Pancreas (tissue), 10 donors: ENCODE data around the gene OR8K5. TPM values are rescaled to one million over a fixed set of nuclear protein-coding genes. Genes with fewer than 3 reads are reported as not detected.

Experiments used
- ATAC-seq, 4 donors: fragments of 200-7000 bp; cut with Tn5 transposase; one replicate each; pipeline versions ENCODE4 v1.8.0 to v1.9.1; 2020; ENCODE audit warnings: mild to moderate bottlenecking in 4 of 4, moderate library complexity in 4 of 4
- DNase-seq, 6 donors: peaks; one replicate each; pipeline ENCODE4 v3.0.0-alpha.2; 2020
- FAIRE-seq: peaks from 2 replicates; lab custom pipeline; 2012; peaks lifted over from hg19 to GRCh38; lab: Jason Lieb, UNC
- H3K27ac ChIP-seq, 4 donors: fragments of 200-600 bp; sonication (generic); 1 replicate in 3 of 4; 2 replicates in 1 of 4; pipeline versions ENCODE4 v1.5.0 to v1.8.0; 2020
- H3K27me3 ChIP-seq, 4 donors: fragments of 200-600 bp; one replicate each; pipeline ENCODE4 v1.8.0; 2021
- H3K36me3 ChIP-seq, 3 donors: fragments of 200-600 bp; sonication (generic) in 1 of 3; one replicate each; pipeline versions ENCODE4 v1.5.0 to v1.8.0; 2020 to 2021
- H3K4me1 ChIP-seq, 3 donors: fragments of 200-600 bp; one replicate each; pipeline ENCODE4 v1.8.0; 2021
- H3K4me3 ChIP-seq, 4 donors: fragments of 200-600 bp; sonication (generic) in 2 of 4; one replicate each; pipeline versions ENCODE4 v1.5.0 to v1.8.0; 2020 to 2021
- H3K9me3 ChIP-seq, 4 donors: fragments of 200-600 bp; one replicate each; pipeline ENCODE4 v1.8.0; 2021
- WGBS, 2 donors: extraction: QIAGEN DNeasy Blood & Tissue Kit; methylation state at CpG; one replicate each; pipeline ENCODE4 v1.1.7; 2013; 5-methylcytosine and 5-hydroxymethylcytosine counted together
- intact Hi-C, 3 donors: fragments of 100-400 bp; cut with DNase I; formaldehyde crosslinking; loops; one replicate each; pipeline versions ENCODE4 v1.11.1 to v1.14.2; 2022
- polyA plus RNA-seq, 2 donors: library from polyadenylated mRNA; stranded (reverse); fragments of 200-250 nt; gene quantifications; one replicate each; pipeline ENCODE4 v1.2.3, GENCODE V29; 2013
- total RNA-seq, 6 donors: library from RNA; stranded (reverse); fragmentation: NEBNext Ultra II Directional in 4 of 6; extraction: Animal tissue kit (Norgen Biotek cat#: 25700) in 4 of 6; gene quantifications; one replicate each; pipeline versions ENCODE4 v1.2.1 to v1.2.4, GENCODE V29; 2021 to 2023
- TF ChIP-seq, protein P1 (sequence below), 4 donors: fragments of 200-600 bp; sonication (generic) in 3 of 4; IDR thresholded peaks; one replicate each; pipeline versions ENCODE4 v1.5.0 to v1.8.0; 2021; ENCODE audit warnings: antibody characterized with exemption in 4 of 4
- donor health status: healthy with polysubstance abuse.
- donor health status: DM: no; HTN: no; CAD: no; lungs with moderate emphysema.
- donor health status: DM: no; HTN: no; CAD: no.
- donor health status: control.
- donor health status: control.
- donor health status: Bipolar disorder and iron deficiency.
- donor health status: DM: yes; HTN: yes; CAD: no.
- donor health status: DM: no; HTN: no; CAD: no.
- donor health status: DM: no; HTN: no; CAD: no.
- donor health status: DM: yes; HTN: yes; CAD: no.

OR8K5 gene
- total and polyA plus RNA-seq, 8 donors: not detected

DNA sequence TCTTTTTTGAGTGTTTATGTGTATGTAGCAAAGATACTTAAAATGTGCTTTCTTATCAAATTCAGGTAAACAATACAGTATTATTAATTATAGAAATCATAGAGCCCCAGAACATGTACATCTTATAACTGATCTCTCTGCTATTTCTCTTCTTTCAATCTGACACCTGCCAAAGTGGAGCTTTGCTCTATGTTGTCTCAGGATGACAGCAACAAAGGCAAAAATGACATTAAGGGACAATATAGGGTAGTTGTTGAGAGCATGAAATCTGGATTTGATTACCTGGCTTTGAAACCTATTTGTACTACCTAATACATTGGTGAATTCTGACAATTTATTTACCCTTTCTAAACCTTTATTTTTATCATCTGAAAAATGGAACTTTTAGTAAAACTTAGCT, 23.3 kb upstream of the OR8K5 start:
- Histone ChIP-seq H3K36me3 (no peaks in the 10 kb centered on the region), H3K9me3 (no peaks in the 10 kb centered on the region), H3K4me1 (no peaks in the 10 kb centered on the region), H3K27me3 (no peaks in the 10 kb centered on the region), H3K4me3 (no peak overlapping the region), H3K27ac (no peak overlapping the region)
- ATAC-seq (no peak), DNase-seq (no peak), FAIRE-seq (no peak)
- intact Hi-C loops: no loop called here
- TF ChIP-seq, protein P1, sequence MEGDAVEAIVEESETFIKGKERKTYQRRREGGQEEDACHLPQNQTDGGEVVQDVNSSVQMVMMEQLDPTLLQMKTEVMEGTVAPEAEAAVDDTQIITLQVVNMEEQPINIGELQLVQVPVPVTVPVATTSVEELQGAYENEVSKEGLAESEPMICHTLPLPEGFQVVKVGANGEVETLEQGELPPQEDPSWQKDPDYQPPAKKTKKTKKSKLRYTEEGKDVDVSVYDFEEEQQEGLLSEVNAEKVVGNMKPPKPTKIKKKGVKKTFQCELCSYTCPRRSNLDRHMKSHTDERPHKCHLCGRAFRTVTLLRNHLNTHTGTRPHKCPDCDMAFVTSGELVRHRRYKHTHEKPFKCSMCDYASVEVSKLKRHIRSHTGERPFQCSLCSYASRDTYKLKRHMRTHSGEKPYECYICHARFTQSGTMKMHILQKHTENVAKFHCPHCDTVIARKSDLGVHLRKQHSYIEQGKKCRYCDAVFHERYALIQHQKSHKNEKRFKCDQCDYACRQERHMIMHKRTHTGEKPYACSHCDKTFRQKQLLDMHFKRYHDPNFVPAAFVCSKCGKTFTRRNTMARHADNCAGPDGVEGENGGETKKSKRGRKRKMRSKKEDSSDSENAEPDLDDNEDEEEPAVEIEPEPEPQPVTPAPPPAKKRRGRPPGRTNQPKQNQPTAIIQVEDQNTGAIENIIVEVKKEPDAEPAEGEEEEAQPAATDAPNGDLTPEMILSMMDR (IDR thresholded peaks at IDR 0.05): no peak

DNA sequence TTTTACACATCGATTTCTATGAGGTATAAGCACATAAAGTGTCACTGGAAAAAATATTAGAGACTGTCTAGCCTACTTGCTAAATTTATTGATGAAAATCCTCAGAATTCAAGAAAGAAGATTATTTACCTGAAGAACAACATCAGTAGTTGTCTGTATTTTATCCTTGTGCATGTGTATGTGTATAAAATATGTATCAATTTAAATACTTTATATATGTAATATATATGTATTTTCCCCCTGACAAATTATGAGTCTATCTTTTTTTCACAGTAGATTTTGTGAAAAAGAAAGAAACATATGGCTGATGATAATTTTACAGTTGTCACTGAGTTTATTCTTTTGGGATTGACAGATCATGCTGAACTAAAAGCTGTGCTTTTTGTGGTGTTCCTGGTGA, 16.2 kb upstream of the OR8K5 start, which contains the start of gene OR5J2:
Gene OR5J2, plus strand, starts transcription at position 301 of the 400 bp plus-strand sequence. Its CDS starts 0 bp downstream, at position 301.
- Histone ChIP-seq H3K36me3 (no peaks in the 10 kb centered on the region), H3K27me3 (no peaks in the 10 kb centered on the region), H3K9me3 (no peaks in the 10 kb centered on the region), H3K4me3 (no peak within 1 kb of the TSS), H3K4me1 (no peaks in the 10 kb centered on the region), H3K27ac (no peak within 1 kb of the TSS)
- FAIRE-seq: no peak
- no peak for ATAC-seq
- no peak for DNase-seq
- 55 to 57% methylated on average over 1 of the region's 1 CpG for WGBS, 2 donors
- intact Hi-C loops: no loop called here
- TF ChIP-seq, protein P1 (IDR thresholded peaks at IDR 0.05): no peak

DNA sequence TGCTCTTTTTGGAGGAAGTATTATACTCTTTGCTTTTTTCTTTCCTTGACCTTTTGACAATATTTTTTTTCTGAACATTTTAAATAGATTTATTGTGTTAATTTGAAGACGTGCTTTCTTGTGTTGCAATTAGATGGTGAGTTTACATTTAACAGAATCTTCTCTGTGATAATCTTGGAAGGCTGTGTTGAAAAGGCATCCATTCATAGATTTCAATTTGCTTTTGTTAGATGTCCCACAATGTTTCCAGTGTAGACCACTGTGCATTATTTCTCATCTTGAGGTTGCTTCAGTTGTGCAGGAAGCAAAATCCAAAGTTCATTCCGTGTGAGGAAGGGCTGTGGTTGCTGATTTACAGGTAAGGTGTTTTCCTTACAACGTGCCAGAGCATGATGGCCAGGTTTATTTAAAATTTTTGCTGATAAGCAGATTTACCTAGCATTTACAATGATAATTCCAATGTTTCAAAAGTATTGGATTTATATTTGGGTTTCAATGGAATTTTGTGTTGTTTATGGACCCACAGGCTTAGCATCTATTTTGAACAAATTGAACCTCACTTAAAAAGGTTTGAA, 12.2 kb upstream of the OR8K5 start:
- no peak overlapping the region for H3K27ac ChIP-seq
- no peaks in the 10 kb centered on the region for H3K27me3 ChIP-seq
- DNase-seq: no peak
- no peaks in the 10 kb centered on the region for H3K9me3 ChIP-seq
- H3K4me3 ChIP-seq: no peak overlapping the region
- no peak for ATAC-seq
- intact Hi-C loops: no loop called here
- FAIRE-seq: no peak
- H3K36me3 ChIP-seq: no peaks in the 10 kb centered on the region
- TF ChIP-seq, protein P1 (IDR thresholded peaks at IDR 0.05): no peak
- H3K4me1 ChIP-seq: no peaks in the 10 kb centered on the region
- 11 to 13% methylated on average over 3 of the region's 3 CpGs for WGBS, 2 donors

DNA sequence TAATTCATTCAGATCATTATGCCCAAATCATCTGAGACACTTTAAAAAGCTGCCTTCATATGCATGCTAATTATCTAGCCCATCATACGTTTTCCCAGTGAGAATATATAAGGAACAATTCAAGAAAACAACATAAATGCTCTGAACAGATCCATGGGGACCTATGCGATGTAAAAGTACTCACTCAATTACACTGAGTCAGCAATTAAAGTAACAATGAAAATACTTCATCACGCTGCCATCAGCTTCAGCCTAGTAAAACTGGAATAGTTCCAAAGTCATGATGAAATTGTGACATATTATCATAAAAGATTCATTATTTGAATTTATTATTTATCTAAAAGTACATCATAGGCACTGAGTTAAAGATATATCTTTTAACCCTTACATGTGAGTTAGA, 3.7 kb upstream of the OR8K5 start:
- Histone ChIP-seq H3K4me3 (no peak overlapping the region), H3K27me3 (no peaks in the 10 kb centered on the region), H3K27ac (no peak overlapping the region), H3K4me1 (no peaks in the 10 kb centered on the region), H3K9me3 (no peaks in the 10 kb centered on the region), H3K36me3 (no peaks in the 10 kb centered on the region)
- ATAC-seq (no peak), DNase-seq (no peak), FAIRE-seq (no peak)
- intact Hi-C loops: no loop called here
- WGBS, 2 donors: 34 to 54% methylated on average over 3 of the region's 3 CpGs
- TF ChIP-seq, protein P1 (IDR thresholded peaks at IDR 0.05): no peak

DNA sequence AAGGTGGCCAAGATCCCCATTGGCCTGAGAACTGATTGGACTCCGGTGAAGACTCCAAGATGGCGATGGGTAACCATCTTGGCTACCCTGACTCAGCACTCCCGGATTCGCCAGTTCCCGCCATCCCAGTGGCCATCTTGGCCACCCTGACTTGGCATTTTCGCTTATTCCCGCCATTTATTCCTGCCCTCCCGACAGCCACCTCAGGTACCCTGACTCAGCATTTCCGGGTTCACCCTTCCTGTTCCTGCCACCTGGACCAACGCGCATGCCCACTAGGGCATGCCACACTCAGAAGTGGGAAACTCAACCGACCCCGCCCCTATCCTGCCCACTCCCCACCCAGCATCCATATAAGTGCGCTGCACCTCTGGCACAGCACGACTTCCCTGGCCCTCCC, 7.8 kb downstream of the OR8K5 start:
- TF ChIP-seq, protein P1 (IDR thresholded peaks at IDR 0.05): no peak
- Histone ChIP-seq H3K27ac (no peak overlapping the region), H3K4me3 (no peak overlapping the region), H3K36me3 (no peaks in the 10 kb centered on the region), H3K4me1 (no peaks in the 10 kb centered on the region), H3K9me3 (no peaks in the 10 kb centered on the region), H3K27me3 (no peaks in the 10 kb centered on the region)
- FAIRE-seq (no peak), ATAC-seq (no peak), DNase-seq (peak in 1 of 6 donors; percentile 42)
- intact Hi-C loops: no loop called here
- 80 to 88% methylated on average over 15 of the region's 15 CpGs for WGBS, 2 donors
